ENCODE data around the gene SLCO2A1.

- no peak for TF ChIP-seq ZBTB1 (tag by site-specific recombination; IDR thresholded peaks at IDR 0.05)
- TF ChIP-seq PRDM2 (tag by site-specific recombination; IDR thresholded peaks at IDR 0.05; ENCODE audit: borderline replicate concordance): no peak
- no peak for TF ChIP-seq ZNF24 (tag by site-specific recombination; IDR thresholded peaks at IDR 0.05)
- TF ChIP-seq KLF17 (tag by site-specific recombination; IDR thresholded peaks at IDR 0.05): no peak
- TF ChIP-seq, protein P1, sequence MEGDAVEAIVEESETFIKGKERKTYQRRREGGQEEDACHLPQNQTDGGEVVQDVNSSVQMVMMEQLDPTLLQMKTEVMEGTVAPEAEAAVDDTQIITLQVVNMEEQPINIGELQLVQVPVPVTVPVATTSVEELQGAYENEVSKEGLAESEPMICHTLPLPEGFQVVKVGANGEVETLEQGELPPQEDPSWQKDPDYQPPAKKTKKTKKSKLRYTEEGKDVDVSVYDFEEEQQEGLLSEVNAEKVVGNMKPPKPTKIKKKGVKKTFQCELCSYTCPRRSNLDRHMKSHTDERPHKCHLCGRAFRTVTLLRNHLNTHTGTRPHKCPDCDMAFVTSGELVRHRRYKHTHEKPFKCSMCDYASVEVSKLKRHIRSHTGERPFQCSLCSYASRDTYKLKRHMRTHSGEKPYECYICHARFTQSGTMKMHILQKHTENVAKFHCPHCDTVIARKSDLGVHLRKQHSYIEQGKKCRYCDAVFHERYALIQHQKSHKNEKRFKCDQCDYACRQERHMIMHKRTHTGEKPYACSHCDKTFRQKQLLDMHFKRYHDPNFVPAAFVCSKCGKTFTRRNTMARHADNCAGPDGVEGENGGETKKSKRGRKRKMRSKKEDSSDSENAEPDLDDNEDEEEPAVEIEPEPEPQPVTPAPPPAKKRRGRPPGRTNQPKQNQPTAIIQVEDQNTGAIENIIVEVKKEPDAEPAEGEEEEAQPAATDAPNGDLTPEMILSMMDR (tag by site-specific recombination; IDR thresholded peaks at IDR 0.05): peak; percentile 16; the same call in 1 of the 2 replicates
- TF ChIP-seq ZNF121 (tag by site-specific recombination; IDR thresholded peaks at IDR 0.05): no peak
Measured at GRCh38 chr3:133930341-133930933, 99.3 kb downstream of the SLCO2A1 start.
